Muscle layer of colon (tissue), 2 donors: ENCODE results near the gene STK26.
"Not testable (repeated sequence)": the region's sequence is repeated elsewhere in the genome, so short reads cannot be mapped to it uniquely, and the experiment has no call there.

ENCODE experiments used
- H3K27ac ChIP-seq: one replicate; pipeline ENCODE4 v1.7.0; 2013; ENCODE audit warnings: low read depth, mild to moderate bottlenecking, low read length, moderate library complexity
- H3K27me3 ChIP-seq, 2 donors: one replicate each; pipeline ENCODE4 v1.7.0; 2013; ENCODE audit warnings: low read length in 2 of 2, mild to moderate bottlenecking in 2 of 2; ENCODE audit not compliant: insufficient read depth in 2 of 2, control insufficient read depth in 1 of 2
- H3K36me3 ChIP-seq: one replicate; pipeline ENCODE4 v1.7.0; 2013; ENCODE audit warnings: mild to moderate bottlenecking, low read length; ENCODE audit not compliant: insufficient read depth
- H3K4me1 ChIP-seq: one replicate; pipeline ENCODE4 v1.7.0; 2013; ENCODE audit warnings: mild to moderate bottlenecking, low read length; ENCODE audit not compliant: insufficient read depth
- H3K4me3 ChIP-seq, 2 donors: one replicate each; pipeline ENCODE4 v1.7.0; 2013; ENCODE audit warnings: low read length in 2 of 2, low read depth in 1 of 2, mild to moderate bottlenecking in 1 of 2, moderate library complexity in 1 of 2
- H3K9ac ChIP-seq: one replicate; pipeline ENCODE4 v1.7.0; 2013; ENCODE audit warnings: low read length
- H3K9me3 ChIP-seq: one replicate; pipeline ENCODE4 v1.7.0; 2013; ENCODE audit warnings: mild to moderate bottlenecking, low read length
- donor health status: abdominal sarcoma.
- donor health status: Adenocarcinoma of cecum.

STK26 gene

GRCh38 chrX:132022967-132023895, at the start of gene STK26:
Gene STK26, plus strand, starts transcription at chrX:132023302. Its CDS starts 316 bp downstream, at chrX:132023618.
- peaks cover 0 to 9% of the 10 kb centered on the region in 2 donors for H3K27me3 ChIP-seq

GRCh38 chrX:131975851-131976250, 47.3 kb upstream of the STK26 start:
- Histone ChIP-seq H3K9me3 (no peaks in the 10 kb centered on the region), H3K27me3 (peaks cover 7 to 8% of the 10 kb centered on the region in 2 donors), H3K36me3 (no peaks in the 10 kb centered on the region)

More at GRCh38 chrX:132022967-132023895, at the start of gene STK26:
- peak within 1 kb of the TSS; percentile 36 for H3K27ac ChIP-seq
- no peaks in the 10 kb centered on the region for H3K4me1 ChIP-seq
- no peaks in the 10 kb centered on the region for H3K9me3 ChIP-seq
- peak within 1 kb of the TSS; percentile 31 to 63 for H3K4me3 ChIP-seq
- H3K9ac ChIP-seq, result peak within 1 kb of the TSS; percentile 21
- H3K36me3 ChIP-seq, result no peaks in the 10 kb centered on the region

GRCh38 chrX:131977619-131978018, 45.5 kb upstream of the STK26 start:
- H3K4me3 ChIP-seq, result no peak overlapping the region
- peaks cover 2 to 8% of the 10 kb centered on the region in 2 donors for H3K27me3 ChIP-seq
- H3K27ac ChIP-seq, result no peak overlapping the region
- H3K4me1 ChIP-seq, result no peaks in the 10 kb centered on the region
- no peak overlapping the region for H3K9ac ChIP-seq
- H3K9me3 ChIP-seq, result no peaks in the 10 kb centered on the region
- no peaks in the 10 kb centered on the region for H3K36me3 ChIP-seq

More at GRCh38 chrX:131975851-131976250, 47.3 kb upstream of the STK26 start:
- Histone ChIP-seq H3K27ac (no peak overlapping the region), H3K9ac (no peak overlapping the region), H3K4me3 (no peak overlapping the region), H3K4me1 (no peaks in the 10 kb centered on the region)

- peaks cover 4 to 8% of the 10 kb centered on the region in 2 donors for H3K27me3 ChIP-seq
- H3K36me3 ChIP-seq, result no peaks in the 10 kb centered on the region
- H3K4me3 ChIP-seq, result no peak overlapping the region
- no peak overlapping the region for H3K9ac ChIP-seq
- no peaks in the 10 kb centered on the region for H3K4me1 ChIP-seq
- H3K9me3 ChIP-seq, result no peaks in the 10 kb centered on the region
- no peak overlapping the region for H3K27ac ChIP-seq
Observed at GRCh38 chrX:131979116-131979515, 44.0 kb upstream of the STK26 start.

- Histone ChIP-seq H3K27me3 (peaks cover 3 to 15% of the 10 kb centered on the region in 2 donors), H3K9ac (no peak overlapping the region), H3K4me1 (no peaks in the 10 kb centered on the region), H3K36me3 (no peaks in the 10 kb centered on the region), H3K9me3 (no peaks in the 10 kb centered on the region), H3K4me3 (no peak overlapping the region), H3K27ac (no peak overlapping the region)
Observed at GRCh38 chrX:131985526-131986049, 37.5 kb upstream of the STK26 start.

- Histone ChIP-seq H3K36me3 (no peaks in the 10 kb centered on the region), H3K4me1 (no peaks in the 10 kb centered on the region), H3K9ac (no peak overlapping the region), H3K9me3 (no peaks in the 10 kb centered on the region), H3K27ac (no peak overlapping the region), H3K4me3 (no peak overlapping the region), H3K27me3 (peaks cover 0 to 15% of the 10 kb centered on the region in 2 donors)
Observed at GRCh38 chrX:131987252-131987651, 35.9 kb upstream of the STK26 start.

GRCh38 chrX:131988236-131988635, 34.9 kb upstream of the STK26 start:
- H3K4me1 ChIP-seq, result no peaks in the 10 kb centered on the region
- no peaks in the 10 kb centered on the region for H3K9me3 ChIP-seq
- H3K9ac ChIP-seq, result no peak overlapping the region
- no peaks in the 10 kb centered on the region for H3K36me3 ChIP-seq
- H3K4me3 ChIP-seq, result no peak overlapping the region
- no peak overlapping the region for H3K27ac ChIP-seq
- H3K27me3 ChIP-seq, result peaks cover 0 to 11% of the 10 kb centered on the region in 2 donors

GRCh38 chrX:132001127-132001526, 22.0 kb upstream of the STK26 start:
- no peaks in the 10 kb centered on the region for H3K9me3 ChIP-seq
- no peak overlapping the region for H3K4me3 ChIP-seq
- no peak overlapping the region for H3K9ac ChIP-seq
- H3K27ac ChIP-seq, result no peak overlapping the region
- H3K4me1 ChIP-seq, result no peaks in the 10 kb centered on the region
- H3K36me3 ChIP-seq, result no peaks in the 10 kb centered on the region
- H3K27me3 ChIP-seq, result peaks cover 0 to 3% of the 10 kb centered on the region in 2 donors

GRCh38 chrX:132004728-132005127, 18.4 kb upstream of the STK26 start:
- Histone ChIP-seq H3K4me3 (no peak overlapping the region), H3K9me3 (no peaks in the 10 kb centered on the region), H3K27ac (no peak overlapping the region), H3K27me3 (peaks cover 7 to 22% of the 10 kb centered on the region in 2 donors), H3K9ac (no peak overlapping the region), H3K4me1 (no peaks in the 10 kb centered on the region), H3K36me3 (no peaks in the 10 kb centered on the region)

GRCh38 chrX:132009350-132009749, 13.8 kb upstream of the STK26 start:
- Histone ChIP-seq H3K9ac (no peak overlapping the region), H3K4me1 (no peaks in the 10 kb centered on the region), H3K27ac (no peak overlapping the region), H3K36me3 (no peaks in the 10 kb centered on the region), H3K27me3 (peaks cover 7 to 22% of the 10 kb centered on the region in 2 donors), H3K9me3 (no peaks in the 10 kb centered on the region), H3K4me3 (no peak overlapping the region)

- H3K27me3 ChIP-seq, result peaks cover 7 to 22% of the 10 kb centered on the region in 2 donors
- H3K9me3 ChIP-seq, H3K36me3 ChIP-seq, H3K27ac ChIP-seq, H3K4me1 ChIP-seq, H3K4me3 ChIP-seq, H3K9ac ChIP-seq: not testable (repeated sequence)
Observed at GRCh38 chrX:132010213-132010612, 12.9 kb upstream of the STK26 start.
